ENCODE data around the gene DMD.

The DMD gene

GRCh38 chrX:31265383-31265782, 1946.0 kb downstream of the DMD start:
- TF ChIP-seq POLR2A (IDR thresholded peaks at IDR 0.05; ENCODE audit: low read depth, low read length), result no peak
- FAIRE-seq (no peak), DNase-seq (ENCODE audit: insufficient read length, low spot score) (no peak)

GRCh38 chrX:31260351-31260750, 1951.0 kb downstream of the DMD start:
- no peak for FAIRE-seq
- no peak for DNase-seq (ENCODE audit: insufficient read length, low spot score)
- no peak for TF ChIP-seq POLR2A (IDR thresholded peaks at IDR 0.05; ENCODE audit: low read depth, low read length)

DNA sequence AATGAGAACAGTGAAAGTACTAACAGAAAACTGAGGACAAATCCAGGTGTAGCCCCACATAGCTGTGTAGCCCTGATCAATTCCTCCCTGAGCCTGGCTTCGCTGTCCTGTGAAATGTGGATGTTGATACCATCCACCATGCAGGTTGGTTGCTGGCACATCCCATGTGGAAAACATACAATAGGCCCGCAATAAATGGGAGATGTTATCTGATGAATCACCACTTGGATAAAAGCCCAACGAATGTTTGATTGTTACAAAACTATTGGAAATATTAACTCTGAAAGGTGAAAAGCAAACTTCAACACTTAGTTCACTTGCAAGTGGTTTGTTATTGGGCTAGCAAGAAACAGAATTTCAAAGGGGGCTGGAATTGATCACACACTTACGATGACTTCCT, 1953.2 kb downstream of the DMD start:
- no peak for TF ChIP-seq POLR2A (IDR thresholded peaks at IDR 0.05; ENCODE audit: low read depth, low read length)
- FAIRE-seq (no peak), DNase-seq (ENCODE audit: insufficient read length, low spot score) (no peak)

DNA sequence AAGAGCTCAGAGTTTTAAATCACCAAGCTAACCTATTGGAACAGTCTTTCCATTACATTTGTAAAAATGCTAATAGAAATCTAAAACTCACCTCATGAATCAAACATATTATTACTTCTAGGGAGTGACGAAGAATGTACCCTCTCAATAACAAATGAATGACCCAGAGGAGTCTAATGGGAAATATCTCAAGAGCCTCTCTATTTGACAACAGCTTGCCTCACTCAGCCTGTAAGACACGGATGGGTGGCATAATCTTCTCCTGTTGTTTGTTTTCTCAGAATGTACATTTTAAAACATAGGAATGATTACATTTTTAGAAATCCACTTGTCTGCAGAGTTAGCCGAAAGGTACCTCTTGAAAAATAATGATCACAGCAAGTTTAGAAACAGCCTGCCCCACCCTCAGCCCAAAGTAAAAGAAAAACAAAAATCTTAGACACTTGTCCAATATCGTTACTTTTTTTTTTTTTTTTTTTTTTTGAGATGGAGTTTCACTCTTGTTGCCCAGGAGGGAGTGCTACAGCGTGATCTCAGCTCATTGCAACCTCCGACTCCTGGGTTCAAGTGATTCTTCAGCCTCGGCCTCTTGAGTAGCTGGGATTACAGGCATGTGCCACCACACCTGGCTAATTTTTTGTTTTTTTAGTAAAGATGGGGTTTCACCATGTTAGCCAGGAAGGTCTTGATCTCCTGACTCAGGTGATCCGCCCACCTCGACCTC, 1955.9 kb downstream of the DMD start:
- TF ChIP-seq POLR2A (IDR thresholded peaks at IDR 0.05; ENCODE audit: low read depth, low read length), result no peak
- DNase-seq (ENCODE audit: insufficient read length, low spot score) (no peak), FAIRE-seq (no peak)

- FAIRE-seq, result no peak
- no peak for TF ChIP-seq POLR2A (IDR thresholded peaks at IDR 0.05; ENCODE audit: low read depth, low read length)
- no peak for DNase-seq (ENCODE audit: insufficient read length, low spot score)
Measured at GRCh38 chrX:31252133-31252532, 1959.2 kb downstream of the DMD start.

DNA sequence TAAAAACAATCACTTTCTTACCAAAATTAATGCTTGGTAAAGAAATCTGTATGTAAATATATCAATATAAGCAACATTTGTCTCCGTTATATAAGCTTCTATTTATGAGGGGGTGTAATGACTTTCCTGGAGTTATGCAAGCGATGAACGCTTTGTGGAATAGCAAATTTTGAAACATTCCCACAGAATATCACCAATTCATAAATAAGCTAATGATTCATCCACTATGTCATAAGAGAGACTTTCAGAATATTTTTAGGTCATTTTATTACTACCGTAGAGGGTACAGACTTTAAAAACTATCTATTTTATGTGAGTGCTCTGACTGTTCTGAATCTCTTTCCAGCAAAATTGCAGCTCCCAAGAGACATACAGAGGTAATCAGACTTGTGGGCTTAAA, 1960.0 kb downstream of the DMD start:
- TF ChIP-seq POLR2A (IDR thresholded peaks at IDR 0.05; ENCODE audit: low read depth, low read length), result no peak
- FAIRE-seq (no peak), DNase-seq (ENCODE audit: insufficient read length, low spot score) (no peak)

DNA sequence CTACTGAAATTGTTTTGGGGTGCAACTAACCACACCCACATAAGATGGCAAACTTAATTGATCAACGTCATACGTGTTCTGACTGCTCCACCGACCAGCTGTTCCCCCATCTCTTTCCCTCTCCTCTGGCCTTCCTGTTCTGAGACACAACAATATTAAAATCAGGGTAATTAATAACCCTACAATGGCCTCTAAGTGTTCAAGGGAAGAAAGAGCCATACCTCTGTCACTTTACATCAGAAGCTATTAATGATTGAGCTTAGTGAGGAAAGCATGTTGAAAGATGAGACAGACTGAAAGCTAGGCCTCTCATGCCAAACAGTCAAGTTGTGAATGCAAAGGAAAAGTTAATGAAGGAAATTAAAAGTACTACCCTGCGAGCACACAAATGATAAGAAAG, 1965.6 kb downstream of the DMD start:
- FAIRE-seq, result no peak
- no peak for TF ChIP-seq POLR2A (IDR thresholded peaks at IDR 0.05; ENCODE audit: low read depth, low read length)
- no peak for DNase-seq (ENCODE audit: insufficient read length, low spot score)

GRCh38 chrX:31243804-31244203, 1967.5 kb downstream of the DMD start:
- TF ChIP-seq POLR2A (IDR thresholded peaks at IDR 0.05; ENCODE audit: low read depth, low read length), result no peak
- FAIRE-seq, result no peak
- no peak for DNase-seq (ENCODE audit: insufficient read length, low spot score)

GRCh38 chrX:31240982-31241381, 1970.4 kb downstream of the DMD start:
- TF ChIP-seq POLR2A (IDR thresholded peaks at IDR 0.05; ENCODE audit: low read depth, low read length), result no peak
- FAIRE-seq, result no peak
- no peak for DNase-seq (ENCODE audit: insufficient read length, low spot score)

DNA sequence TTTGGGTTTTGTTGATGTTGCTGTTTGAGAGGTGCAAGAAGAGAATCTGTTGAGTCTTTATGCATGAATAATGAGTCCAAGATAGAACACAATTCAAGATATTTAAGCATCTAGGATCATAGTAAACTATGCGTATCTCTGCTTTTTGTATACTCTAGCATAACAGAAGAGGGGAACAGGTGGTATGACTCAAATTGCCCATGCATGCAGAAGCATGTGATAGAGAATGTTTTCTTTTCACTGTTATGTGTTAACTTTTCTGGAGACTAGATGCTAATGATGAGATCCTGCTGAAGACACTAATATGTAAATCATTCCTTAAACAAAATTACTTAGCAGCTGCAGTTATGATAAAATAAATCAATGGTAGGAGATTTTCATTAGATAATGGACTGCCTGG, 1974.2 kb downstream of the DMD start:
- FAIRE-seq (no peak), DNase-seq (ENCODE audit: insufficient read length, low spot score) (no peak)
- no peak for TF ChIP-seq POLR2A (IDR thresholded peaks at IDR 0.05; ENCODE audit: low read depth, low read length)

DNA sequence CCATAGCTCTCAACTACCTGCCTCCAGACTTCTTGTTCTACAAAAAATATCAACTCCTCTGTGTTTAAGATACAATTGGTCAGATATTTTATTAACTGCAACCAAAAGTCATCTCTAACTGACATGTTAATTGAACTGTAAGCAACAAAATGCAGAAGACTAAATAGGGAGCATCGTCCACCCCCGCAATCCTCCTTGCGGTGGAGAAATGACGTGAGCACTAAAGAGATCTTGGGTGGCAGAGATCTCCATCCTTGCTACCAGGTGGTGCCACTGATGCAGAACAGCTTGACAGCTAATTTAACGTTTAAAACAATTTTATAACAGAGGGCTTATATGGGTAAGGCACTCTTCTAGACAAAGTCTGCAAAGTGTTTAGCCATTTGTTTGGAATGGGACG, 1975.1 kb downstream of the DMD start:
- FAIRE-seq, result no peak
- DNase-seq (ENCODE audit: insufficient read length, low spot score), result no peak
- no peak for TF ChIP-seq POLR2A (IDR thresholded peaks at IDR 0.05; ENCODE audit: low read depth, low read length)

DNA sequence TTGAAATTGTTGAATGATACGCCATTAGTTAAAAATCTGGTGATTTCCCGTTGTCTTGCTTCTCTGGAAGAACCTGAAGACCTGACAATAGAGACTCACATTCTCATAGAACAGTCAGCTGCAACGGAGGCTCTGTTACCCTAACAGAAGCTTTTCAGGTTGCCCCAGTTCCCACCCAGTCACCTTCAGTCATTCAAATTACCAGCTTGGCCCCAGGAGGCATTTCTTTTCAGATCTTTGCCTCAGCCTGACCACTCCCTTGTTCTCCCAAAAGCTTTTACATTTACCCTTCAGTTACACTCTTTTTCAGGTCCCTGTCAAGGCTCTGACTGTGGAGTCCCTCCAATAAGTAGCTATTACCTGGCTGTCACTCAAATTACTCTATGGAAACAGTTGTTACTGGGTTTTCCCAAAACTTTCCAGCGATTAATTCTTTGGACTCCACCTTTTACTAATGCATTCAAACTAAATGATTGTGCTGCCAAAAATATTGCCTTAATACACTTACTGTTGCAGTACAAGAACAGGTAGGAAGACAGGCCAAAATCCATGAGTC, 1977.3 kb downstream of the DMD start:
- no peak for FAIRE-seq
- no peak for TF ChIP-seq POLR2A (IDR thresholded peaks at IDR 0.05; ENCODE audit: low read depth, low read length)
- DNase-seq (ENCODE audit: insufficient read length, low spot score), result no peak

GRCh38 chrX:31232506-31232905, 1978.8 kb downstream of the DMD start:
- no peak for TF ChIP-seq POLR2A (IDR thresholded peaks at IDR 0.05; ENCODE audit: low read depth, low read length)
- FAIRE-seq (no peak), DNase-seq (ENCODE audit: insufficient read length, low spot score) (no peak)

GRCh38 chrX:31228909-31229308, 1982.4 kb downstream of the DMD start:
- TF ChIP-seq POLR2A (IDR thresholded peaks at IDR 0.05; ENCODE audit: low read depth, low read length), result no peak
- FAIRE-seq (no peak), DNase-seq (ENCODE audit: insufficient read length, low spot score) (no peak)

DNA sequence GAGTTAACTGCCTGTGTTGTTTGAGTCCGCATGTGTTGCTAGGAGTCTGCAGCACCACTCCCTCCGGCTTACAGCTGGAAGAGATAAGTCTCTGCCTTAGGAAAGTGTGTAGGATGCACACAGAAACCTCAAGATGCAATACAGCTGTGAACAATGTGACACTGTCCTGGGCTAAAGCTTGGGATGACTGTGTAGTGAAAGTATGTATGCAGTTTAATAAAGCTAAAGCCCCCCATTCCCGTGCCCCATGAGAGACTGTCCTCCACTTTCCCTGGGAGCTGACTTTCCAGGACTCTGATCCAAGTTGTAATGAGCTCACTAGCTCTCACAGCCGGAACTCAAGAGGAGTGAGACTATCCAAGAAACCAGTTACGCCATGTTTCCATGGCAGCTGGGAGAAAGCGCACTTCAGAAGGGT, 1982.9 kb downstream of the DMD start:
- no peak for TF ChIP-seq POLR2A (IDR thresholded peaks at IDR 0.05; ENCODE audit: low read depth, low read length)
- no peak for FAIRE-seq

More for the DNA sequence above, 1982.9 kb downstream of the DMD start:
- DNase-seq (ENCODE audit: insufficient read length, low spot score), result no peak

All from H54 (cell line).